Measurements from ENCODE around the gene CP.

DNA sequence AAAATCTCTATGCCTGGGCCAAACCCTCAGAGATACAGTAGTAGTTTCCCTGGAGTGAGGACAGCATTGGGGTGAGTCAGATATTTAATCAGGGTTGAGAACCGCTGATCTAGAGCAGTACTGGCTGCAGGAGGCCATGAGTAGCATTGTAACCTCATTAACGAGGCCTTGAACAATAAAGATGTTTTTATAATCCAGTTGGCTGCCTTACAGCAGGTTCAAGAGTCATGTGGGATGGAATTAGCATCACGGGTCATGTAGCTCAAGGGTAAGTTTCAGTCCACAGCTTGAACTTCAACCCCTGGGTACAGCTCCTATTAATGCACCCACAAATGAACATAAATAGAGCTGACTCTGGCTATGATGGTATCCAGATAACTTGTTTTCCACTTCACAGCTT is 87.1 kb downstream of the CP start:
- TF ChIP-seq MAX (IDR thresholded peaks at IDR 0.05) (no peak), EP300 (IDR thresholded peaks at IDR 0.05; ENCODE audit: borderline replicate concordance) (no peak), TCF12 (IDR thresholded peaks at IDR 0.05; ENCODE audit: low read depth) (no peak), CREB1 (IDR thresholded peaks at IDR 0.05; ENCODE audit: low read depth) (no peak), CEBPB (IDR thresholded peaks at IDR 0.05) (no peak), RAD21 (IDR thresholded peaks at IDR 0.05; ENCODE audit: low read depth) (no peak), TAF1 (IDR thresholded peaks at IDR 0.05; ENCODE audit: low read depth) (no peak)
- TF ChIP-seq, protein P1, sequence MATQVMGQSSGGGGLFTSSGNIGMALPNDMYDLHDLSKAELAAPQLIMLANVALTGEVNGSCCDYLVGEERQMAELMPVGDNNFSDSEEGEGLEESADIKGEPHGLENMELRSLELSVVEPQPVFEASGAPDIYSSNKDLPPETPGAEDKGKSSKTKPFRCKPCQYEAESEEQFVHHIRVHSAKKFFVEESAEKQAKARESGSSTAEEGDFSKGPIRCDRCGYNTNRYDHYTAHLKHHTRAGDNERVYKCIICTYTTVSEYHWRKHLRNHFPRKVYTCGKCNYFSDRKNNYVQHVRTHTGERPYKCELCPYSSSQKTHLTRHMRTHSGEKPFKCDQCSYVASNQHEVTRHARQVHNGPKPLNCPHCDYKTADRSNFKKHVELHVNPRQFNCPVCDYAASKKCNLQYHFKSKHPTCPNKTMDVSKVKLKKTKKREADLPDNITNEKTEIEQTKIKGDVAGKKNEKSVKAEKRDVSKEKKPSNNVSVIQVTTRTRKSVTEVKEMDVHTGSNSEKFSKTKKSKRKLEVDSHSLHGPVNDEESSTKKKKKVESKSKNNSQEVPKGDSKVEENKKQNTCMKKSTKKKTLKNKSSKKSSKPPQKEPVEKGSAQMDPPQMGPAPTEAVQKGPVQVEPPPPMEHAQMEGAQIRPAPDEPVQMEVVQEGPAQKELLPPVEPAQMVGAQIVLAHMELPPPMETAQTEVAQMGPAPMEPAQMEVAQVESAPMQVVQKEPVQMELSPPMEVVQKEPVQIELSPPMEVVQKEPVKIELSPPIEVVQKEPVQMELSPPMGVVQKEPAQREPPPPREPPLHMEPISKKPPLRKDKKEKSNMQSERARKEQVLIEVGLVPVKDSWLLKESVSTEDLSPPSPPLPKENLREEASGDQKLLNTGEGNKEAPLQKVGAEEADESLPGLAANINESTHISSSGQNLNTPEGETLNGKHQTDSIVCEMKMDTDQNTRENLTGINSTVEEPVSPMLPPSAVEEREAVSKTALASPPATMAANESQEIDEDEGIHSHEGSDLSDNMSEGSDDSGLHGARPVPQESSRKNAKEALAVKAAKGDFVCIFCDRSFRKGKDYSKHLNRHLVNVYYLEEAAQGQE (IDR thresholded peaks at IDR 0.05; ENCODE audit: low read depth): no peak

Measured in Ishikawa (cell line).